Upper lobe of left lung (tissue), 4 donors: ENCODE results near the gene SFTPB.
A peak's percentile ranks its signal among the peaks of the same experiment; 100 is the strongest.

Source experiments
- EP300 ChIP-seq, 4 donors: sonication (generic); formaldehyde crosslinking; IDR thresholded peaks; one replicate each; pipeline ENCODE4 v1.5.1; 2017; ENCODE audit warnings: antibody characterized with exemption in 4 of 4, control low read depth in 2 of 4
- POLR2A ChIP-seq, 4 donors: fragments of 450-650 bp; IDR thresholded peaks; one replicate each; pipeline ENCODE4 v1.5.1; 2016 to 2017; ENCODE audit warnings: antibody characterized with exemption in 4 of 4, mild to moderate bottlenecking in 2 of 4
- POLR2AphosphoS5 ChIP-seq, 2 donors: sonication (generic); formaldehyde crosslinking; IDR thresholded peaks; one replicate each; pipeline ENCODE4 v1.5.1; 2017; ENCODE audit warnings: antibody characterized with exemption in 2 of 2
- TF ChIP-seq, protein P1 (sequence below), 6 experiments: fragments of 450-650 bp in 4 of 6; fragments of 200-600 bp in 2 of 6; sonication (generic) in 2 of 6; IDR thresholded peaks; one replicate each; pipeline ENCODE4 v1.5.1; 2016 to 2019; ENCODE audit warnings: antibody characterized with exemption in 6 of 6

- peak; percentile 94 to 95 for TF ChIP-seq POLR2AphosphoS5 (IDR thresholded peaks at IDR 0.05)
- TF ChIP-seq, protein P1, sequence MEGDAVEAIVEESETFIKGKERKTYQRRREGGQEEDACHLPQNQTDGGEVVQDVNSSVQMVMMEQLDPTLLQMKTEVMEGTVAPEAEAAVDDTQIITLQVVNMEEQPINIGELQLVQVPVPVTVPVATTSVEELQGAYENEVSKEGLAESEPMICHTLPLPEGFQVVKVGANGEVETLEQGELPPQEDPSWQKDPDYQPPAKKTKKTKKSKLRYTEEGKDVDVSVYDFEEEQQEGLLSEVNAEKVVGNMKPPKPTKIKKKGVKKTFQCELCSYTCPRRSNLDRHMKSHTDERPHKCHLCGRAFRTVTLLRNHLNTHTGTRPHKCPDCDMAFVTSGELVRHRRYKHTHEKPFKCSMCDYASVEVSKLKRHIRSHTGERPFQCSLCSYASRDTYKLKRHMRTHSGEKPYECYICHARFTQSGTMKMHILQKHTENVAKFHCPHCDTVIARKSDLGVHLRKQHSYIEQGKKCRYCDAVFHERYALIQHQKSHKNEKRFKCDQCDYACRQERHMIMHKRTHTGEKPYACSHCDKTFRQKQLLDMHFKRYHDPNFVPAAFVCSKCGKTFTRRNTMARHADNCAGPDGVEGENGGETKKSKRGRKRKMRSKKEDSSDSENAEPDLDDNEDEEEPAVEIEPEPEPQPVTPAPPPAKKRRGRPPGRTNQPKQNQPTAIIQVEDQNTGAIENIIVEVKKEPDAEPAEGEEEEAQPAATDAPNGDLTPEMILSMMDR (IDR thresholded peaks at IDR 0.05) = peak in 1 of 6 experiments; percentile 10
- peak in 3 of 4 donors; percentile 30 to 79 (median 64) for TF ChIP-seq POLR2A (IDR thresholded peaks at IDR 0.05)
- peak; percentile 95 to 100 (median 99) for TF ChIP-seq EP300 (IDR thresholded peaks at IDR 0.05)
Observed at GRCh38 chr2:85710687-85711577, 42.9 kb upstream of the SFTPB start.
